A673 (cell line): ENCODE measurements around the gene CMC4.

Experiments
- CTCF ChIP-seq: fragments of 300-800, 200-600 bp; sonication (generic); conservative IDR thresholded peaks from 2 replicates; pipeline ENCODE4 v1.5.1; 2017; ENCODE audit warnings: low read depth, mild to moderate bottlenecking, antibody characterized with exemption, low read length, moderate library complexity, mixed read lengths
- EZH2 ChIP-seq: fragments of 200-600 bp; sonication (generic); IDR thresholded peaks from 2 replicates; pipeline ENCODE4 v1.6.1; 2017; ENCODE audit warnings: borderline replicate concordance, low read depth, mild to moderate bottlenecking, mixed read lengths, antibody characterized with exemption, low read length; ENCODE audit not compliant: poor library complexity, severe bottlenecking

DNA sequence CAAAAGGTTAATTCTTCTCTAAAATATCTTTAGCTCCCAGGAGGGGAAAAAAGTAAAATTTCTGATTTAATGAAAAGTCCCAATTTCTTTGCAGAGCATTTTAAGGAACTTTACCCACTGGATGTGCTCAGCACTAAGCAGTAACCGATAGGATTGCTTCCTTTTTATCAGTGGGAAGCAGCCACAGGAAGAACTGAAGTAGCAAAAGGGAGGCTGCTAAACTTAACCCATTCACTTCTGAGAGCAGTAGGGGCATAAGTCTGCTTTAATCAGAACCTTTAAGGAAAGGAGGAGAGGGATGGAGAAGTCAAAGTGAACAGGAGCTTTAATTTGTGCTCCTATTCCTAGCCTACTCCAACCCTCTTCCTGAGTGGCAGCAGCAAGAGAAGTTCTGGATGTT is 48.4 kb downstream of the CMC4 start, which contains the start of gene F8:
- TF ChIP-seq CTCF, result no peak
- TF ChIP-seq EZH2, result no peak
